SK-N-MC (cell line): ENCODE results near the gene CADM4.

ENCODE experiments used
- DNase-seq: peaks from one replicate; pipeline ENCODE4 v3.0.0-alpha.2; 2011; ENCODE audit warnings: low read depth, low spot score
- H3K27ac ChIP-seq: fragments of 200-600 bp; sonication (generic); 2 replicates; pipeline ENCODE4 v1.5.1; 2016; ENCODE audit warnings: mixed run types
- H3K36me3 ChIP-seq: fragments of 200-600 bp; sonication (generic); 2 replicates; pipeline ENCODE4 v1.6.1; 2017; ENCODE audit warnings: antibody characterized with exemption, low read length, mixed read lengths; ENCODE audit not compliant: insufficient read depth
- H3K4me3 ChIP-seq: fragments of 200-600 bp; sonication (generic); 2 replicates; pipeline ENCODE4 v1.5.1; 2016
- H3K9ac ChIP-seq: fragments of 200-600 bp; sonication (generic); 2 replicates; pipeline ENCODE4 v1.8.0; 2017; ENCODE audit warnings: mixed run types, mixed read lengths; ENCODE audit not compliant: insufficient read length
- H3K9me3 ChIP-seq: fragments of 200-600 bp; sonication (generic); 2 replicates; pipeline ENCODE4 v1.6.1; 2017; ENCODE audit warnings: low read depth, mild to moderate bottlenecking, antibody characterized with exemption, low read length, moderate library complexity, mixed read lengths
- EZH2 ChIP-seq: fragments of 200-600 bp; sonication (generic); IDR thresholded peaks from one replicate; pipeline ENCODE4 v1.6.1; 2017; ENCODE audit warnings: antibody characterized with exemption
- FOXP2 ChIP-seq: optimal IDR thresholded peaks from 2 replicates; pipeline ENCODE3; 2011; ENCODE audit warnings: mild to moderate bottlenecking, moderate library complexity; ENCODE audit not compliant: insufficient read depth; ENCODE audit errors: extremely low read length, control extremely low read depth
- POLR2AphosphoS5 ChIP-seq: IDR thresholded peaks from 2 replicates; pipeline ENCODE4 v1.6.1; 2012; ENCODE audit warnings: mild to moderate bottlenecking, low read depth, low read length, borderline replicate concordance

Gene CADM4

GRCh38 chr19:43678512-43679261 lies 39.0 kb upstream of the CADM4 start:
- H3K4me3 ChIP-seq, result no peak overlapping the region
- no peak for TF ChIP-seq EZH2
- TF ChIP-seq POLR2AphosphoS5, result no peak
- TF ChIP-seq FOXP2, result no peak
- H3K27ac ChIP-seq, result no peak overlapping the region
- no peaks in the 10 kb centered on the region for H3K9me3 ChIP-seq
- H3K9ac ChIP-seq, result no peak overlapping the region
- no peaks in the 10 kb centered on the region for H3K36me3 ChIP-seq
- no peak for DNase-seq

DNA sequence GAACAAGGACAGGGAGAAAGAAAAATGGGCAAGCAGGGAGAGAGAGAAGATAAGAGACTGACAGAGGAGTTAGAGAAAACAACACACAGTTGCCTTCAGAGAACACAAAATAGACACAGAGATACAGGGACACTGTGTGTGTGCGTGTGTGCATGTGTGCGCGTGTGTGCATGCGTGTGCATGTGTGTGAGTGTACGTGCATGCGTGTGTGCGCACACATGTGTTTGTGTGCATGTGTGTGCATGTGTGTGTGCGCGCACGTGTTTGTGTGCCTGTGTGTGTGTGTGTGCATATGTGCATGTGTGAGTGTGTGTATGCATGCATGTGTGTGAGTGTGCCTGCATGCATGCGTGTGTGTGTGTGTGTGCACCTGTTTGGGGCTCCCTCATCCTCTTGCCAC lies 36.3 kb upstream of the CADM4 start:
- no peaks in the 10 kb centered on the region for H3K9me3 ChIP-seq
- DNase-seq, result no peak
- no peak overlapping the region for H3K4me3 ChIP-seq
- no peak overlapping the region for H3K27ac ChIP-seq
- TF ChIP-seq FOXP2, result no peak
- TF ChIP-seq POLR2AphosphoS5, result no peak
- TF ChIP-seq EZH2, result no peak
- no peaks in the 10 kb centered on the region for H3K36me3 ChIP-seq
- no peak overlapping the region for H3K9ac ChIP-seq

- no peak for TF ChIP-seq FOXP2
- TF ChIP-seq POLR2AphosphoS5, result no peak
- no peak for TF ChIP-seq EZH2
- Histone ChIP-seq H3K36me3 (no peaks in the 10 kb centered on the region), H3K4me3 (no peak overlapping the region), H3K9me3 (no peaks in the 10 kb centered on the region), H3K9ac (no peak overlapping the region), H3K27ac (no peak overlapping the region)
- no peak for DNase-seq
These were observed 35.7 kb upstream of the CADM4 start for GRCh38 chr19:43675269-43675879.

GRCh38 chr19:43674596-43674995 lies 34.9 kb upstream of the CADM4 start:
- no peaks in the 10 kb centered on the region for H3K36me3 ChIP-seq
- no peak for DNase-seq
- no peak for TF ChIP-seq EZH2
- TF ChIP-seq POLR2AphosphoS5, result no peak
- no peak for TF ChIP-seq FOXP2
- no peak overlapping the region for H3K27ac ChIP-seq
- H3K9ac ChIP-seq, result no peak overlapping the region
- H3K4me3 ChIP-seq, result no peak overlapping the region
- H3K9me3 ChIP-seq, result no peaks in the 10 kb centered on the region

- Histone ChIP-seq H3K4me3 (no peak overlapping the region), H3K27ac (no peak overlapping the region), H3K36me3 (no peaks in the 10 kb centered on the region), H3K9ac (no peak overlapping the region), H3K9me3 (no peaks in the 10 kb centered on the region)
- no peak for DNase-seq
- no peak for TF ChIP-seq FOXP2
- TF ChIP-seq EZH2, result no peak
- TF ChIP-seq POLR2AphosphoS5, result no peak
These were observed 34.5 kb upstream of the CADM4 start for GRCh38 chr19:43674183-43674582.

DNA sequence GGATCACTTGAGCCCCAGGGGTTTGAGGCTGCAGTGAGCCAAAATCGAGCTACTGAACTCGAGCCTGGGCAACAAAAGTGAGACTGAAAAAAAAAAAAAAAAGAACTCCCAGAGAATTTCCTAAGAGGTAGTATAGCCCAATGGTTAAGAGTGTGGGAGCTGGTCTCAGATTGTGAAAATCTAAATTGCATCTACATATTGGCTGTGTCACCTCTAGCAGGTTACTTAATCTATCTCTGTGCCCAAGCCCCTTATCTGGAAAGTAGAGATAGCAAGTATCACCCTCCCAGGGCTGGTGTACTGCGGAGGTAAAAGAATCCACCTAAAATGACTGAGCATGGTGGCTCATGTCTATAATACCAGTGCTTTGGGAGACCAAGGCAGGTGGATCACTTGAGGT lies 34.0 kb upstream of the CADM4 start:
- H3K36me3 ChIP-seq, result no peaks in the 10 kb centered on the region
- TF ChIP-seq FOXP2, result no peak
- no peak for TF ChIP-seq POLR2AphosphoS5
- TF ChIP-seq EZH2, result no peak
- H3K27ac ChIP-seq, result no peak overlapping the region
- no peak for DNase-seq
- no peak overlapping the region for H3K4me3 ChIP-seq
- no peak overlapping the region for H3K9ac ChIP-seq
- no peaks in the 10 kb centered on the region for H3K9me3 ChIP-seq

DNA sequence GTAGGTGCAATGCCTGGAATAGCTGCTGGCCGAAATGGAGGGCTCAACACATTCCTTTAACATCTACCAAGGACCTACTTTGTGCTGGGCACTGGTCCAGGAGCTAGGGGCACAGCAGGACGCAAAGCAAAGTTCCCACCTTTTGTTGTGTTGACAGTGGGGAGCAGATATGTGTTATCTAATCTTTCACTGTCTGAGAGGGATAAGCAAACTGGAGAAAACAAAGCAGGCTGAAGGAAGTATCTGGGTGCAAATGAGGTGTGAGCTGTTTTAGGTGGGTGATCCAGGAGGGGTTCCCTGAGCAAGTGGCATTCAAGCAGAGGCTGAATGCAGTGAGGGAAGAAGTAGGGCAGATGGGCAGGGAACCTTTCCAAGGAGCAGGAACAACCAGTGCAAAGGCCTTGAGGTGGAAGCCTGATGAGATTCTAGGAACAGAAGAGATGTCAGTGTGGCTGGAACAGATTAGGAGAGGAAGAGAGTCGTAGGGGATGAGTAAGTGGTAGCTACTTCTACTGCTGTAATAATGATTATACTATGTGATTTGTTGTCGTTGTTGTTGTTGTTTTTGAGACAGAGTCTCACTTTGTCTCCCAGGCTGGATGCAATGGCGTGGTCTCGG lies 32.5 kb upstream of the CADM4 start:
- Histone ChIP-seq H3K9ac (no peak overlapping the region), H3K36me3 (0 out of 2 replicates have a peak, but pooled peaks cover under 1% of the 10 kb centered on the region), H3K4me3 (no peak overlapping the region), H3K9me3 (no peaks in the 10 kb centered on the region), H3K27ac (no peak overlapping the region)
- no peak for DNase-seq
- TF ChIP-seq EZH2 (no peak), POLR2AphosphoS5 (no peak), FOXP2 (no peak)

- no peak overlapping the region for H3K27ac ChIP-seq
- peaks cover 26% of the 10 kb centered on the region for H3K36me3 ChIP-seq
- H3K9me3 ChIP-seq, result no peaks in the 10 kb centered on the region
- peak; percentile 99 for DNase-seq
- H3K4me3 ChIP-seq, result peak overlapping the region; percentile 79
- H3K9ac ChIP-seq, result peak overlapping the region; percentile 79
- TF ChIP-seq FOXP2 (no peak), EZH2 (no peak), POLR2AphosphoS5 (peak; percentile 25; the same call in 1 of the 2 replicates)
These were observed 28.9 kb upstream of the CADM4 start for GRCh38 chr19:43668406-43669109.
